HL-60 (cell line): ENCODE data around the gene NADK.
A peak's percentile ranks its signal among the peaks of the same experiment; 100 is the strongest.

Source experiments
- CTCF ChIP-seq: IDR thresholded peaks from one replicate; pipeline ENCODE4 v1.5.1; 2011; ENCODE audit warnings: low read length, control low read depth, inconsistent platforms; ENCODE audit not compliant: insufficient read depth
- POLR2AphosphoS5 ChIP-seq: IDR thresholded peaks from 2 replicates; pipeline ENCODE4 v1.6.1; 2012; ENCODE audit warnings: low read depth
- REST ChIP-seq: IDR thresholded peaks from 2 replicates; pipeline ENCODE4 v1.6.1; 2012; ENCODE audit warnings: low read depth; ENCODE audit not compliant: insufficient replicate concordance

- TF ChIP-seq REST = no peak
- no peak for TF ChIP-seq CTCF
- peak; percentile 42; the same call in 1 of the 2 replicates for TF ChIP-seq POLR2AphosphoS5
Measured at GRCh38 chr1:1754051-1754815, 24.0 kb downstream of the NADK start.
